Suprapubic skin (tissue), 4 donors: ENCODE results near the gene TMEM270. TPM values are rescaled to one million over a fixed set of nuclear protein-coding genes. Genes with fewer than 3 reads are reported as not detected.
"Not testable (repeated sequence)": the region's sequence is repeated elsewhere in the genome, so short reads cannot be mapped to it uniquely, and the experiment has no call there.

ENCODE experiments used
- DNase-seq, 2 donors: peaks; one replicate each; pipeline ENCODE4 v3.0.0-alpha.2; 2019; ENCODE audit warnings: low spot score in 2 of 2
- H3K27ac ChIP-seq: fragments of 200-600 bp; sonication (generic); one replicate; pipeline ENCODE4 v1.5.1; 2019
- H3K27me3 ChIP-seq: fragments of 200-600 bp; sonication (generic); one replicate; pipeline ENCODE4 v1.5.1; 2019
- H3K36me3 ChIP-seq: fragments of 200-600 bp; sonication (generic); one replicate; pipeline ENCODE4 v1.5.1; 2019
- H3K4me1 ChIP-seq: fragments of 200-600 bp; sonication (generic); one replicate; pipeline ENCODE4 v1.5.1; 2019
- H3K4me3 ChIP-seq: fragments of 200-600 bp; sonication (generic); one replicate; pipeline ENCODE4 v1.5.1; 2019; ENCODE audit warnings: mild to moderate bottlenecking
- H3K9me3 ChIP-seq: fragments of 200-600 bp; sonication (generic); one replicate; pipeline ENCODE4 v1.5.1; 2019
- CTCF ChIP-seq, 2 donors: fragments of 200-600 bp in 1 of 2; fragments of 450-650 bp in 1 of 2; sonication (generic) in 1 of 2; IDR thresholded peaks; one replicate each; pipeline ENCODE4 v1.5.1; 2016 to 2019; ENCODE audit warnings: antibody characterized with exemption in 2 of 2, mild to moderate bottlenecking in 1 of 2, moderate library complexity in 1 of 2
- EP300 ChIP-seq: sonication (generic); formaldehyde crosslinking; IDR thresholded peaks from one replicate; pipeline ENCODE4 v1.6.1; 2017; ENCODE audit warnings: antibody characterized with exemption
- POLR2A ChIP-seq, 2 donors: fragments of 450-650 bp; IDR thresholded peaks; one replicate each; pipeline ENCODE4 v1.6.1; 2017; ENCODE audit warnings: antibody characterized with exemption in 2 of 2, mild to moderate bottlenecking in 2 of 2, moderate library complexity in 2 of 2
- POLR2AphosphoS5 ChIP-seq, 3 donors: sonication (generic); formaldehyde crosslinking; IDR thresholded peaks; one replicate each; pipeline ENCODE4 v1.6.1; 2017; ENCODE audit warnings: antibody characterized with exemption in 3 of 3
- WGBS: methylation state at CpG from one replicate; pipeline ENCODE4 v1.1.5; 2018; 5-methylcytosine and 5-hydroxymethylcytosine counted together
- total RNA-seq, 4 donors: library from RNA; depleted of rRNA; stranded (reverse); fragments of >200 nt; gene quantifications; one replicate each; pipeline ENCODE4 v1.1.0, GENCODE V29; 2016

The TMEM270 gene
- total RNA-seq, 4 donors from 2014 or later = not detected

GRCh38 chr7:73820013-73820412 lies 40.9 kb upstream of the TMEM270 start:
- Histone ChIP-seq H3K36me3 (no peaks in the 10 kb centered on the region), H3K4me3 (no peak overlapping the region), H3K27ac (no peak overlapping the region), H3K9me3 (no peaks in the 10 kb centered on the region), H3K4me1 (peaks cover 10% of the 10 kb centered on the region), H3K27me3 (no peaks in the 10 kb centered on the region)
- peak in 1 of 2 donors; percentile 13 for DNase-seq
- 87% methylated on average over 7 of the region's 7 CpGs for WGBS
- no peak for TF ChIP-seq POLR2A (IDR thresholded peaks at IDR 0.05)
- no peak for TF ChIP-seq CTCF (IDR thresholded peaks at IDR 0.05)
- TF ChIP-seq EP300 = no peak
- no peak for TF ChIP-seq POLR2AphosphoS5 (IDR thresholded peaks at IDR 0.05)

GRCh38 chr7:73821597-73822285 lies 39.2 kb upstream of the TMEM270 start:
- peak in 1 of 2 donors; percentile 35 for DNase-seq
- not testable (repeated sequence) for H3K4me3 ChIP-seq, H3K27me3 ChIP-seq, H3K9me3 ChIP-seq, H3K36me3 ChIP-seq
- Histone ChIP-seq H3K4me1 (peaks cover 10% of the 10 kb centered on the region), H3K27ac (peak overlapping the region; percentile 66)
- 93% methylated on average over 14 of the region's 14 CpGs for WGBS

GRCh38 chr7:73822319-73823173 lies 38.4 kb upstream of the TMEM270 start:
- Histone ChIP-seq H3K27me3 (no peaks in the 10 kb centered on the region), H3K4me1 (peaks cover 13% of the 10 kb centered on the region), H3K9me3 (no peaks in the 10 kb centered on the region), H3K36me3 (no peaks in the 10 kb centered on the region), H3K27ac (peak overlapping the region; percentile 66), H3K4me3 (no peak overlapping the region)
- DNase-seq = peak in 1 of 2 donors; percentile 82
- WGBS = 42% methylated on average over 15 of the region's 15 CpGs
- TF ChIP-seq EP300 (no peak), POLR2AphosphoS5 (IDR thresholded peaks at IDR 0.05) (no peak), POLR2A (IDR thresholded peaks at IDR 0.05) (no peak), CTCF (IDR thresholded peaks at IDR 0.05) (no peak)

GRCh38 chr7:73823257-73823656 lies 37.7 kb upstream of the TMEM270 start:
- peak overlapping the region; percentile 66 for H3K27ac ChIP-seq

More at GRCh38 chr7:73823257-73823656, 37.7 kb upstream of the TMEM270 start:
- Histone ChIP-seq H3K4me3 (no peak overlapping the region), H3K36me3 (no peaks in the 10 kb centered on the region), H3K27me3 (no peaks in the 10 kb centered on the region), H3K9me3 (no peaks in the 10 kb centered on the region), H3K4me1 (peaks cover 20% of the 10 kb centered on the region)
- WGBS = 68% methylated on average over 5 of the region's 5 CpGs
- no peak for DNase-seq
- no peak for TF ChIP-seq CTCF (IDR thresholded peaks at IDR 0.05)
- TF ChIP-seq POLR2AphosphoS5 (IDR thresholded peaks at IDR 0.05) = no peak
- no peak for TF ChIP-seq POLR2A (IDR thresholded peaks at IDR 0.05)
- no peak for TF ChIP-seq EP300
